SHP77 treated with DMSO at 0.1 percent for 48 hours (cell line): ENCODE data around the gene AUTS2.

Source experiments
- DNase-seq: peaks from one replicate; lab custom pipeline; 2025; lab: John Stamatoyannopoulos, UW

AUTS2 gene

DNA sequence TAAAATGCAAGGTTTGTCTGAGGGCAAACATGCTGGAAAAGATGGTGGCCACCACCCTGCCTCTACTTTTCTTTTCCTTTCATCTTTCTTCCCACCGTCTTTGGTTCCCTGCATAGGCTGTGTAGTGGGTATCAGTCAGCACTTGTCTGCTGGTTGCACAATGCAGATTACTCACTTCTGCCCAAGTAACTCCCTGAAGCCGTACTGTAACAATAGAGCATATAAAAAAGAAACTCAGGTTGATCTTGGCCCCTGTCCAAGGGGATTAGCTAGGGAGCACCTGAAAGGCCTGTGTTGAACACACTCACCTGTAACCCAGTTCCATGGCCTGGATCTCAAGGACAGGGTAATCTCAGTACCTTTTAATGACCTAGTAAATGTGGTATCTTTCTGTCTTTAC, 1000.7 kb downstream of the AUTS2 start:
- DNase-seq: no peak

DNA sequence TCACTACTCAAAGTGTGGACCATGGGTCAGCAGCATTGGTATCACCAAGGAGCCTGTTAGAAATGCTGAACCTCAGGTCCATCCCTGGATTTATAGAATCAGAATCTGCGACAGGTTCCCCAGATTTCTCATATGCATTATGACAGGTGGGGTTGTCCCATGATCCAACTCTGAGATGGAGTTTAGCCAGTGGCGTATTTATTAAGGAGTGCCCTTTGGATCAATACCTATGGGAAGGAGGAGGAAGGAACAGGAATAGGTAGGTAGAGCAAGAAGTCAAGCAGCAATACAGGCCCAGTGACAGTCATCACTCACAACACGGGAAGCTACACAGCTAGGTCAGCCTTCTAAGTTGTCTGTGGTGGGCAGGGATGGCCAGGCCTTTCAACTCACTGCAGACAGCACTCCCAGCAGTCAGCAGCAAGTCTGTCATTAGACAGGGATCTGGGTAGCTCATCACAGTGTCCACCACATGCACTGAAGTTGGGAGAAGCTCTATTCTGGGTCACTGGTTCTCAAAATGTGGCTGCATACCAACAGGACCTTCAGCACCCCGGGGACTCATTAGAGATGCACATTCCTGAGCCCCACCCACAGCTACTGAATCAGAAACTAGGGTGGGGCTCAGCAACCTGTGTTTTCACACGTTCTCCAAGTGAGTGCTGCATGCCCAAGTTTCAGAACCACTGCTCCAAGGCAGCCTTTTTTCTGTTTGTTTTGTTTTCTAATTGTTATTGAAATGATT, 1001.3 kb downstream of the AUTS2 start:
- DNase-seq: no peak

DNA sequence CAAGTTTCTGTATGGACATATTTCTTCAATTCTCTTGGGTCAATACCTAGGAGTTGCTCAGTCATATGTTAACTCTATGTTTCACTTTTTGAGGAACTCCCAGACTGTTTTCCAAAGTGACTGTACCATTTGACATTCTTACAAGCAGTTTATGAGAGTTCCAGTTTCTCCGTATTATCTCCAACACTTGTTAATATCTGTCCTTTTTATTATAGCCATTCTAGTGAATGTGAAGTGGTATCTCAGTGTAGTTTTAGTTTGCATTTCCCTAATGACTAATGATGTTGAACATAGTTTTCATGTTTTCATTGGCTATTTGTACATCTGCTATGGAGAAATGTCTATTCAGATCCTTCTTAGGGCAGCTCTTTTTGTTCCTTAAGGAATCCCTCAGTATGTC, 1002.7 kb downstream of the AUTS2 start:
- no peak for DNase-seq

DNA sequence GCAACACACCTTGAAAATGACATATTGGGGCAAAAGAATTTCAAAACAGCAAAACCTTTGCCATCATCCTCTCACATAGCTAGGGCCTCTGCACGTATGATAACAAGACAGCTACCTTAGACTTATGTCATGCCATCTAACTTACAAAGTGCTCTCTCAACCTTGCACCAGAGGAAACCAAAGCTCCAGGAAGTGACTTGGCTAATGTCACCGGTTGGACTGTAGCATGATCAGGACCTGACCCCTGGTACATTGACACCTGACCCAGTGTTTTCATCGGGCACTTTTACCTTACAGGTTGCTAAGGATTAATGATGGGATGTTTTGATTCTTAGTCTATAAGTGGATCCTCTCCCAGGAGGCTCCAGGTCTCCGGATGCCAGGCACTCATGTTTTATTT, 1003.8 kb downstream of the AUTS2 start:
- DNase-seq: no peak

DNA sequence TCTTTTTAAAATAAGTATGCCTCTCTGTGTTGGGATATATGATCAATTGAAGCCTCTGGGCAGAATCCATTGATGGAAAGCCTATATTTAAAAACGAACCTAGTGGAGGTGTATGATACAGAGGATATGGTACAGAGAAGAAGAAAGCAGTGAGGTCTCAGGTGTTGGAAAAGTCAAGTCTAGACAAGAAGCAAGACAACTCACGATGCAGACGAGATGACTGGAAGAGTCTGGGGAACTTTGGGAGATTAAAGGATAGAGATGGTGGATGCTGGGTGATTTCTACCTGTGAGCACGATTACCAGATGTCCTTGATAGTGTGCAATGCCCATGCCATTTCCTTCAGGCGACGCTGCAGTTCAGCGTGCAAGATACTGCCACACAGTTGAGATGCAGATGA, 1009.0 kb downstream of the AUTS2 start:
- DNase-seq: no peak

DNA sequence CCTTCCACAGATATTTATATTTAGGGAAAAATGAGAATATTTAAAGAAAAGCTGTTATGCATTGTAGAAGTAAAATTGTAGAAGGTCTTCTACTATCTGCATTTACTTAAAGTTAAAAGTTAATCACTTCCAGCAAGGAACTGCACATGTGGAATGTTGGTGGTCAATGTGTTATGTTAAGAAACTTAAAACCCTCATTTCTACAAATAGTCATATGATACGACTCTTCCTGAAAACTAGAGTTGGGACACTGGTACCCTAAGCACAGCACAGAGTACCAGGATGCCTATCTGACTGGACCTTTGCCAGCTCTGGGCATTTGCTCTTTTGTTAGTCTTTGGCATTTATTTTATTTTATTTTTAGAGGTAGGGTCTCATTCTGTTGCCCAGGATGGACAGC, 1009.5 kb downstream of the AUTS2 start:
- no peak for DNase-seq

DNA sequence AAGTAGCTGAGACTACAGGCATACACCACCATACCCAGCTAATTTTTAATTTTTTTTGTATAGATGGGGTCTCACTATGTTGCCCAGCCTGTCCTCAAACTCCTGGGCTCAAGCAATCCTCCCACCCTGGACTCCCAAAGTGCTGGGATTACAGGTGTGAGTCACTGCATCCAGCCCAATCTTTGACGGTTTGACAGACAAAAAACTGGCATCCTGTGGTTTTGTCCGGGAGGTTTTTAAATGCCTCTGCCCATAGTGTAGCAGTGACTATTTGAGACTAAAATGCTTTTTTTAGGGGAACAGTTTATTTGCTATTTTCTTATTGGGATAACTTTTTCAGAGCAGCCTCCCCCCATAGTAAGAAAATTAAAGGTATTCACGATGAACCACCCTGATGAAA, 1010.0 kb downstream of the AUTS2 start:
- DNase-seq: no peak

DNA sequence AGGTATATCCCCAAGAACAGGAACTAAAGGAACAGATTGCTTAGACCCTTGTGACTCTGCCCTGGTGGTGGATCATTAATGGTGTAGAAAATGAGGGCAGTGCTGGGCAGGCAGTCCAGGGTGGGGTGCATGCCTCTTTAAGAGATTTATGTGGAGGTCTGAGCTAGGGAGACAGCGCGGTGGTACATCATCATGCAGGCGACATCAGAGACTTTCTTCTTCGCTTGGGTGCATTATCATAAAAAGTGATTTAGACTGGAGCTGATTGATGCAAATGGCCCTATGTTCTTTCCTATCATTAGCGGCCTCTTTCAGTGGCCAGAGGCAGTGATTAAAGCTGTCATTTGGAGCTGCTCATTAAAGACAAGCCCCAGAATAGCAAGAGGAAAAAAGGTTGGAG, 1014.5 kb downstream of the AUTS2 start:
- DNase-seq: no peak

DNA sequence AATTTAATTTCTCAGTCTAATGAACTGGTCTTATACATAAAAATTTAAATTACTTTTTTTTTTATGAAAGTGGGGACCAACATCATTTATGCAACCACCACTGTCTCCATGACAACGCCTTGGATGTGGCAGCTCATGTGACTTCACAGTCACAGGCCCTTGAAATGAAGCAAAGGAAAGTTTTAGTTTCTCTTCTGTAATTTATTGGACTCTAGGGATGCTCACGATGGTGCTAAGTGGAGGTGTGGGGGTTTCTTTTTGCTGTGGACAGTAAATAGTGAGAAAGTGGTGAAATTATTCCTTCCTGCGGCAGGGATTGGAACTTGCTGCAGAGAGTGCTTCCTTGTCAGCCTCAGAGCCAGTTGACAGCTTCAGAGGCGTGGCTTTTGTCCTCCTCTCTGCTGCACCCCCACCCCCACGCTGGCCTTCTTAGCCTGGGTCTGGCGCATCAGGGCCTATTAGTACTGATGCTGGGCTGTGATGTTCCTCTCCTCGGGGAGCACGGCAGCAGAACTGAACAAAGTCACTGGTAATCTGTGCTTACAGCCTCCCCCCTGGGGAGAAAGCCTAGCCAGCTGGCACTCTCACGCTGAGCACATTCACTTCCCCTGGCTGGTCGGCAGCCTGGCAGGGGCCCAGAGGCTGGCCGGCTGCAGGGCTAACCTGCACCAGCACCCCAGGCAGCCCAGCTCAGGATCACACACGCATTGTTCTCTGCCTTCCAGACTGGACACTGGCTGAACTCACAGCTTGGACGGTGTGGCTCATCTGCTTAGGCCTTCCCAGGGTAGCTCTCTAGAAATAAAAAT, 1016.2 kb downstream of the AUTS2 start:
- peak; percentile 3 for DNase-seq

DNA sequence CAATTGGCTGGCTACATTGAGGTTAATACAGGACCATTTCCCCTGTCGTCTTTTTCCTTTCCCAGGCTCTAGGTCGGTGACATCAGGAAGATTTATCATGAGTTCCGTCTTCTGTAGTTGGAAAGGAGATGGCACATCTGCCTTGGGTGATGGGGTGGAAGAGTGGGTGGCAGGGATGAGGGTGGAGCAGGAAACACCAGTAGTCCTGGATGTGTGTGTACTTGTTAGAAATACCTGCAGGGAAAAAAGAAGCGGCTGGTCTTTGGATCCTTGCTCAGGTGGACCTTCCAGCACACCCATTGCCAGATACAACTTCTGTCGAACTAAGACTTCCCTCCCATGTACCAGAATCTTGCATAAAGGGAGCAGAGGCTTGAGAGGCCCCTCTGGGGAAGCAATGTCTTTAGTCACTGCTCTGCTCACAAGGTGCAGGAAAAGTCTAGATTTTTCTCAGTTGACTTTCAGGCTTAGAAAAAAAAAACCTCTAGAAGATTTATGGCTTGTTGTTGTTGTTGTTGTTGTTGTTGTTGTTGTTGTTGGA, 1016.9 kb downstream of the AUTS2 start:
- no peak for DNase-seq

DNA sequence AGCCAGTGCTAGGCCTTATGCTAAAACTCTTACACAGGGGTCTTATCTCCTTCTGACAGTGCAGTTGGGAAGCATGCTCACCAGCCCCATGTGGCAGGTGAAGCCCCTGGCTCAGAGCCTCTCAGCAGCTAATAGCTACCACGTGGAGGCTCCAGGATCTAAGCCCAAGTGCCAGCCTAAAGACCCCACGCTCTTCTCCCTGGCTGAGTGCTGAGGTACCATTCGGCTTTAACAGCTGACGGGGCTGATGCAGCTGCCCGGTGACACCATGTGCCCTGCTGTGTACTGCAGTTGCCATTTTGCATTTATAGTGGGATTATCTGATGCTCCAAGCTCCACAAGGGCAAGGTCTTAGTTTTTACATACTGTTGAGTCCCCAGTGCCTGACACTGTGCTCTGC, 1017.9 kb downstream of the AUTS2 start:
- DNase-seq: no peak

DNA sequence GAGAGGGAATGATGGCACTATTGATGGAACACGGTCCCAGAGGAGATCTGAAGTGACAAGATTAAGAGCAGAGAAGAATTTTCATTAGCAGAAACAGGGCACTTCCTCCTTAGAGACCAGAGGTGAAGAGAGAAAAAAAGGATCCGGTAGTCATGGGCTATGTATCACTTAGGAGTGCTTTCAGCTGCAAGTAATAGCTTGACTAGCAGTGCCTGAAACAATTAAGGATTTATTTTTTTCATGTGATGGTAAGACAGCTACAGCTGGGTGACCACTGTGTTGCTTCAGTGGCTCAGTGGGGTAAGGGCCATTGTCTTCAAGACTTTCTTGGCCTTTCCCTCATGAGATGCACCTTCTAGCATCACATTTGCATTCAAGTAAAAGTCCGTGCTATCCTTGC, 1018.5 kb downstream of the AUTS2 start:
- DNase-seq: no peak

DNA sequence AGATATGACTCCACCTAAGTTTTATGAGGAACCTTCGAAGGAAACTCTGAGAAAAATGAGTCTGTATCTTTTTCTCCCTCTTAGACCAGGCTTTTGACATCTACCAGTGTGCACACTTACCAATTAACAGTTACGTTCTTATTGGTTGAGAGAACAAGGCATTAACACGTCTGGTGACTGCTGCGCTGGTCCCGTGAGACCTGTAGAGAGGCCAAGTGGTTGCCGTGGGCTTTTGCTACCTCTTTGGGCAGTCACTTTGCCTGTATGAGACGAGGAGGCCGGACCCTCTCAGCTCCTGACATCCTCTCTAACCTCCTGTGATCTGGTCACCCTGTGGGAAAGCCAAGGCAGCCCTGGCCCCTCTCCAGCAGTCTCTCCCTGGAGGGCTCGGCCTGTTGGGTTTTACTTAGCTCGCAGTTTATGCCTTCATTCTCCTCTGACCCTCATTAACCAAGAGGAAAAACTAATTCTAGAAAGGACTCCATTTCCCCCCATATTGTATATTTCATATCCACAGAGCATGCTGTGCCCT, 1019.8 kb downstream of the AUTS2 start:
- DNase-seq: no peak

DNA sequence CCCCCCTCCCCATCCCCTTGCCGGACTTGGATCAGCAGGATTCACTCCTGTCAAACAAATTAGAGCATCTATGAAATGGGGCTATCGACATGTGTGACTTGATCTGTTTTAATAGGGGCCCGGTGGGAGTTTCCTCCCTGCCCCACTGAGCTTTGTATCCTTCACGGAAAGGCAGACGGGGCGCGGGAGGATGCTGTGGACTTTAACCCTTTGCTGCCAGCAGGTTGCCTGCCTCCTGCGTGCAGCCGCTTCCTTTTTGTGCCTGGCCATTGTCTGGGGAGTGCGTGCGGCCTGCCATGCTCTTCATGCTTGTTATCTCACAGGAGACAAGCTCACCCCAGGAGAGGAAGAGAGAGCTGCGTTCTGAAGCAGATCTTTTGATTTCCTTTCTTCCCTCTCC, 1020.9 kb downstream of the AUTS2 start:
- DNase-seq: no peak

DNA sequence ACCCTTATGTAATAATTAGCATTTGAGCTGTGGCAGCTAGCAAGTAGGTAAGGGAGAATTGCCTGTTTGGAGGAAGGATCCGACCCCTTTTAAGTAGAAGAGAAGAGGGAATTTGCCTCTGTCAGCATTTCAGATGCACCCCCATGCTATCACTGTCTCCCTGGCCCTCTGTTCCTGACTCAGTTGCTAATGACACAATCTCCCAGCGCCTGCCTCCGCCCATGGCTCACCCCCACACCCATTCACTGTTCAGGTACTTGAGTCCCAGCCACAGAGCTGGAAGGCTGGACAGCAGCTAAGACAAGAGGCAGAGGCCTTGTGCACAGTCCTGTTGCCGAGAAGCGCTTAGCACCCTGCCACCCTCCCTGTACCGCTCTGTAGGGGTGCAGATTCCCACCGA, 1021.4 kb downstream of the AUTS2 start:
- no peak for DNase-seq

DNA sequence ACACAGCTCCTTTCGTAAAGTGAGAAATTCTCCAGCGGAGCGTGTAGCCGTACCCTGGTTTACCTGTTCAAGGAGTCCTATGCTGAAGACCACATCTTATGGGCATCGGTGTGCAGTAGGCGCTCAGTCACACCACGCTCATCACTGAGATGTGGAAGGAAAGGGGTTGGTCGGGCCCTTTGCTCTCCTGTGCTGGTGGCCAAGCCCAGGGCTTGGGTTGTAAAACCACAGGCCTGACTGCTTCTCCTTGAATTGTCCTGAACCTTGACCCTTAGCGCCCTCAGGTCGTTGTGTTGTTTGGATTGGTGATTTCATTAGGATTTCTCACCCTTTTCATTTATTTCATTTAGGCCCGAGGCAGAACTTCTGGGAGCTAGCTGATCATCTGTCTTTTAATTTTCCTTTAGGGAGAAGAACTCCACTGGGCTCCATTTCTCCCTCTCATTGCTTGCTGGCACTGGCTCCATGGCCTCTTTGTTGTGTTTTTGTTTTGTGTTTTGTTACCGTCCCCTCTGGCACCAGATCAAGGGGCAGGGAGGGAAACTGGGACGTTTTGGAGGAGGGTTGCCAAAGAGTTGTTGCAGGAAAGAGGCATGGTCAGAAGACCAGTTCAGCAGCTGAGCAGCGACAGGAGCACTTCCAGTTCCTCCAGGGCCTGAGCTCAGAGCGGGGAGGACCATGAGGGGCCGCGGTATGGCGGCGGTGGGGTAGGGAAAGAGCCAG, 1022.2 kb downstream of the AUTS2 start:
- DNase-seq: no peak

DNA sequence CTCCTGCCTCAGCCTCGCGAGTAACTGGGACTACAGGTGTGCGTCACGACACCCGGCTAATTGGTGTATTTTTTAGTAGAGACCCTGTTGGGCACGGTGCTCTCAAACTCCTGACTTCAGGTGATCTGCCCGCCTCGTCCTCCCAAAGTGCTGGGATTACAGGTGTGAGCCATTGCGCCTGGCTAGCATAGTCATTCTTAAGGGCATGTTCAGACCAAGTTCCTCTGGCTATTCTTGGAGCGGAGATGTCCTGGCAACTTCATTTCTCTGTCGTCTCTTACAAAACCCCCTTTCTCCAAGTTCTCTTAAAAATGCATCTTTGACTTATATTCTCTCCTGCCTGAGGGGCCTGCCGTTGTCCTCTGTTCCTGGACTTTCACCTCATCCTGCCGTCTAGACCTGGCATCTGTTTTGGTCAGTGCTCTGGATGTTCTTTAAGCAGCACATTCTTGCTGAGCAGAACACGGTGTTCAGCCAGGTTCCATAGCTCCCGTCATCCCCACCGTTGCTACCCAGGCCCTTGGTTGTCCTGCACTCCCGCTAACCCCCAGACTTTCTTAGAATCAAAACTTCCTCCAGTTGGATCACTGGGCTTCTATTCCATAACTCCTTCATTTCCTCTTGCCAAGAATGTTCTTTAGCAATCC, 1023.8 kb downstream of the AUTS2 start:
- no peak for DNase-seq

DNA sequence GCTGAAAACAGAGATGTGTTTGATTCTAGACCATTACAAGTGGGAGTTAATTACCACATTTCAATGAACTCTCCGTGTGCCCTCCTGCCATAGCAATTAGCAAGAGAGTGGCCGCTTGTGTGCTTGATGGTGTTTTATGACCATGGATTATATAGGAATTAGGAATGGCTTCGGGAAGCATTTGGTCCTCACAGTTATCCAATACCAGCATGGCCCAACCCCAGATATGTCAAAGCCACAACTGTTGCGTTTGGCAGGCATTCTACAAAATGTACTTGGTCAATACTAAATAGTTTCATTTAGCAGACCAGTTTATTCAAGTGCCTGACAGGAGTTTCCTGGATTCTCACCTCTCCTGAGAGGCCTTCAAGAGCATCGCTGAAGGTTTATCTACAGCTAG, 1024.7 kb downstream of the AUTS2 start:
- no peak for DNase-seq

DNA sequence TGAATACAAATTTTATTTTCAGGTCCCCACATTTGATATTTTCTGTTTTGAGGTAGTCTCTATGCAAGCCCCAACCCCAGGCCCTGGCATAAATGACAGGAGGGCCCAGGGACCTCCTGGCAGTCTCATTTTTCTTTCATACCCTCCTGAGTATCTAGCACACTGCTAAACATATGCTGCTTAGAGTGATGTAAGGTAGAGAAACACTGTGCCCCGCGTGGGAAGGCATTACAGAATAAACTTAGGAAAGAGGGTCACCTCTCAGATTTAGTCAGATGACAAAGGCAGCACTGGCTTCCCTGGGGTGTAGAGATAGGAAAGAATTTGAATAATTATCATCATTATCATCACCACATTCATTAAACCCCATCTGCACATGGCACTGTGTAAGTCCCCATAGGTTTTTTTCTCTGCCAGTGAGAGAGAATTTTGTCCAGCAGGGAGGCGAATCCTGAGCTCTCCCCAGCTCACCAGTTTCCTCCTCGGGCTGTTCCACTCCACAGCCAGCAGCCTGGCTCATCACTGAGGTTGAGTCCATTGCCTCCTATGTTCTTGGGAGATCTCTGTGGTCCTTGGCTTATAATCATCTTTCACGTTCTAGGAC, 1026.3 kb downstream of the AUTS2 start:
- no peak for DNase-seq

DNA sequence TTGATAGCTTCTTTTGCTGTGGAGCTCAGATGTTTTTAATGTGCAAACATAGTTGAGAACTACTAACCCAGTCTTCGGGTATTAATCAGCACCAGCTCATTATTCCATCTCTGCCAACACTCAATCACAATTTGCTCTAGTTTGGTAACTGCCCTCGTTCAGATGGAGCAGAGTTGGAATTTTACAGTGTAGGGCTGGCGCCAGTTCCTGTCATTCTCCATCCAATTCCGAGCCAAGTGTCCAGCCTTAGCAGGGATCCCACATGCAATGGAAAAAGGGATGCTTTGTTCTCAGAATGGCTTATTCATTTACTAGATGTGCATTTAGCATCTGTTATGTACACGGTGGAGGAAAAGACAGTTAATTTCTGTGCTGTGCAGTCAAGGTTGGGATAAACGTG, 1029.2 kb downstream of the AUTS2 start:
- no peak for DNase-seq

DNA sequence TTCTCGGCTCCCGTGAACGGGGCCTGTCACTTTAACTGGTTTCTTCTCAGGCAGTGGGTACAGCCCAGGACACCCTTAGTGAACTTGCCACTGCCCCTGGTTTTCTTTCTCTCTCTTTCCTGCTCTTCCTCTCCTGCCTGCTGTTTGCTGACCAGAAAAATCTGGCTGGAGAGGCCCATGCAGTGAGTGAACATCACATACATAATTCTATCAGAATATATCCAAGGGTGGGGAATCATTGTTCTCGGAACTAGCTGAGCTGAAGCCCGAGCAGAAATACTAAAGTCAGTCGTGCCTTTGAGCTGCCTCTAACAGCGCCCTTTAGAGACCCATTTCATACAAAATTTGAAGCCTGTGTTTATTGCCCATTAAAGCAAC, 1032.2 kb downstream of the AUTS2 start:
- no peak for DNase-seq
